ENCODE results near the gene PTER. TPM values are rescaled to one million over a fixed set of nuclear protein-coding genes. Genes with fewer than 3 reads are reported as not detected.

The PTER gene
- total RNA-seq, 3 donors from 2014 or later = 15.7 to 28.7 (median 19.6) TPM

DNA sequence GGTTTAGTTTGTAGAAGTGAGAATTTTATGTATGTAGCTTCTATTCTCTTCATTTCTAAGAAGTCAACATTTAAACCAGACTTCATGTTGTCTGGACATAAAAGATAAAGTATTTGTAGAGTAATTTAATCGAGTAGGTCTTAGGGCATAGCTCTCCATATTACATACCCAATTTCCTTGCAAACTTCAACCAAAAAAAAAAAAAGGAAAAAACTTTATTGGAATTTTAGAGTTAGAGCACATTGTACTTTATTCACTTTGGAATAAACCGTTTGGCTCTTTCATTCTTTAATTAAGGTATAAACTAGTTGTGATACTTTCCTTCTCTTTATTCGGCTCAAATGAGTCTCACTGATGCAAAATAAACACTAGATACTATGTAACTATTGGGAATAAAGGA, 36.0 kb downstream of the PTER start:
- DNase-seq (no peak), ATAC-seq (no peak)
- intact Hi-C loops (cut with DNase I, micrococcal nuclease) = no loop called here
- Histone ChIP-seq H3K4me3 (no peak overlapping the region), H3K36me3 (ENCODE audit: low read depth) (no peaks in the 10 kb centered on the region), H3K4me1 (ENCODE audit: low read depth) (no peaks in the 10 kb centered on the region), H3K9me3 (no peaks in the 10 kb centered on the region)
- TF ChIP-seq, protein P1, sequence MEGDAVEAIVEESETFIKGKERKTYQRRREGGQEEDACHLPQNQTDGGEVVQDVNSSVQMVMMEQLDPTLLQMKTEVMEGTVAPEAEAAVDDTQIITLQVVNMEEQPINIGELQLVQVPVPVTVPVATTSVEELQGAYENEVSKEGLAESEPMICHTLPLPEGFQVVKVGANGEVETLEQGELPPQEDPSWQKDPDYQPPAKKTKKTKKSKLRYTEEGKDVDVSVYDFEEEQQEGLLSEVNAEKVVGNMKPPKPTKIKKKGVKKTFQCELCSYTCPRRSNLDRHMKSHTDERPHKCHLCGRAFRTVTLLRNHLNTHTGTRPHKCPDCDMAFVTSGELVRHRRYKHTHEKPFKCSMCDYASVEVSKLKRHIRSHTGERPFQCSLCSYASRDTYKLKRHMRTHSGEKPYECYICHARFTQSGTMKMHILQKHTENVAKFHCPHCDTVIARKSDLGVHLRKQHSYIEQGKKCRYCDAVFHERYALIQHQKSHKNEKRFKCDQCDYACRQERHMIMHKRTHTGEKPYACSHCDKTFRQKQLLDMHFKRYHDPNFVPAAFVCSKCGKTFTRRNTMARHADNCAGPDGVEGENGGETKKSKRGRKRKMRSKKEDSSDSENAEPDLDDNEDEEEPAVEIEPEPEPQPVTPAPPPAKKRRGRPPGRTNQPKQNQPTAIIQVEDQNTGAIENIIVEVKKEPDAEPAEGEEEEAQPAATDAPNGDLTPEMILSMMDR (IDR thresholded peaks at IDR 0.05) = no peak

DNA sequence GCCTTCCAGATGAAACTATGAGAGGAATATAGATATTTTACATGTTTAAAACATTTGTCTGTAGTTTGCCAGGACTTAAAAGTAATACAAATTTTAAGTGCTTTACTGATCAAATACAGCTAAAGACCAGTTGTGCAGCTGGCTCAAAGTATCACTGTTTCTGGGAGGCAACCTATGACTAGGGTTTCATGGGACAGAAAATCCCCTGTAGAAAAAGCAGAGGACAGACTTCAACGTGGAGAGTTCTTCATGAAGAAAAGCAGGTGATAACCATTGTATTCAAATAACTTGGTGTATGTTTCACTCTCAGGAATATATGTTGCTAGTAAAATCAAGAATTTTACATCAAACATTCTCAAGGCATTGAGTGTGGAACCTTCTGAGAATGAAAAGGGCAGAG, 40.9 kb downstream of the PTER start:
- TF ChIP-seq, protein P1 (IDR thresholded peaks at IDR 0.05) = no peak
- Histone ChIP-seq H3K4me3 (no peak overlapping the region), H3K4me1 (ENCODE audit: low read depth) (no peaks in the 10 kb centered on the region), H3K9me3 (no peaks in the 10 kb centered on the region), H3K36me3 (ENCODE audit: low read depth) (no peaks in the 10 kb centered on the region)
- intact Hi-C loops (cut with DNase I, micrococcal nuclease) = no loop called here
- ATAC-seq = no peak
- no peak for DNase-seq

DNA sequence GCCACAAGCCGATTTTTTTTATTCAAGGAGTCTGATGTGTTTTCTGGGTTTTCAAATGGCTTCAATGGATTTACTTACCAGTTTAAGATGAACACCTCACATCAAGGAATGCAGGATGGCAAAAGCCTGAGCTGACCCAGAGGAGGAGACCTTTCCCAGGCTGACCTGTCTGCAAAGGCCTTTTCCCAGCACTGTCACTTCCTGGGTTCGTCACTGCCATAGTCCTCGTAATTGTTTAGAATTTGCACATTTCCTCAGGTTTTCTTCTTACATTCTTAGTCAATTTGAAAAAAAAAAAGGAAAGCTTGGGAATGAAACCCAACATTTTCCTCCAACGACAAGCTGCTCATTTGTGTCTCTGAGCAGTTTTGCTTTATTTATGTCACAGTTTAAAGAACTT, 42.0 kb downstream of the PTER start:
- no peak for ATAC-seq
- TF ChIP-seq, protein P1 (IDR thresholded peaks at IDR 0.05) = no peak
- intact Hi-C loops (cut with DNase I, micrococcal nuclease) = no loop called here

DNA sequence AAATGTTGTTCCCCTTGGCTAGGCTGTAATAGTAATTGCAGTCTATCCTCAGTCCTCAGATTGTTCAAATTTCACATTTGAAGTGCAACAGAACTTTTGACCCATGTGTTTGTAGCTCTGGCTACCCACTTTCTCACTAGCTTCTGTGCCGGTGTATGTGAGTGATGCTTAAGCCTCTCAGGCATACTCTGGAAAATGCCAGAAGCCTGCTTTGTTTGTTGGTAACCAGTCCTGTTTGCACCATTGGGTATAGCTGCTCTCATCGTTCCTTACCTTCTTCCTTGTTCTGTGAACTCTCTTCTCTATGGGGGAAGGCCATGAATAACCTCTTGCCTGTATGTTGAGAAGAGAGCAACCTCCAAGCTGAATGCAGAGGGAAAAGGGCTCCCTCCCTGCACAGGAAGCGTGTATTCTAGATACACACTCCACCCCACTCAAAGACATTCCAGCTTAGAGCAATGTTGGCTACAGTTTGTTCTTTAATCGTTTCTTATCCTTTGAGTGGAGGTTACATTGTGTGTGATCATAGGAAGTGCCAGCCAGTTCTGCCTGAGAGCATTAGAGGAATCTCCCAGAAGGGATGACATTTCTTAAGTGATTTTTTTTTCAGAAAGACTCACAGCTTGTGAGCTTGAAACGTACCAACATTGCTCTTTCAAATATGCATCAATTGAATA, 44.4 kb downstream of the PTER start:
- no peak for DNase-seq
- no peaks in the 10 kb centered on the region for H3K36me3 ChIP-seq (ENCODE audit: low read depth)
- intact Hi-C loops (cut with DNase I, micrococcal nuclease) = no loop called here
- TF ChIP-seq, protein P1 (IDR thresholded peaks at IDR 0.05) = no peak
- H3K4me1 ChIP-seq (ENCODE audit: low read depth) = no peaks in the 10 kb centered on the region
- no peak overlapping the region for H3K4me3 ChIP-seq
- no peaks in the 10 kb centered on the region for H3K9me3 ChIP-seq
- no peak for ATAC-seq

More for the DNA sequence above, 42.0 kb downstream of the PTER start:
- Histone ChIP-seq H3K4me3 (no peak overlapping the region), H3K36me3 (ENCODE audit: low read depth) (no peaks in the 10 kb centered on the region), H3K4me1 (ENCODE audit: low read depth) (no peaks in the 10 kb centered on the region), H3K9me3 (no peaks in the 10 kb centered on the region)
- DNase-seq = no peak

DNA sequence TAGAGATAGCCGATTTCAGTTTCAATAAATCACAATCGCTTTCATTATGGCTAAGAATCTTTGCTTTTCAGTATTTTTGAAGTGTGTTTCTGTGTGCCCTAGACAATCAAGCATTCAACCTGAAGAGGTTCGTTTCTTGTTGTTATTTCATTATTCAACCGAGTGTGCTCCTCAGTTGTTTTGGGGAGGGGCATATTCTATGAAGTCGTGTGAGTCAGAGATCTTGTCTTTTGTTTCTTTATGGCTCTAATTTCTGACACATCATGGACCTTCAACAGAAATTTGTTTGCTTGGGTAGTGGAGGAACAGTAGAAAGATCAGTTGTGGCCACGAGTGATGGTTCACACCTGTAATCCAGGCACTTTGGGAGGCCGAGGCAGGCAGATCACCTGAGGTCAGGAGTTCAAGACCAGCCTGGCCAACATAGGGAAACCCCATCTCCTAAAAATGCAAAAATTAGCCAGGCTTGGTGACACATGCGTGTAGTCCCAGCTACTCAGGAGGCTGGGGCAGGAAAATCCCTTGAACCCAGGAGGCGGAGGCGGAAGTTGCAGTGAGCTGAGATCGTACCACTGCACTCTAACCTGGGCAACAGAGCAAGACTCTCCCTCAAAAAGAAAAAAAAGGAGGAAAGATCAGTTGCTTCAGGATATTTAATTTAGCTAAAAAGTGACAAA, 46.6 kb downstream of the PTER start:
- DNase-seq = no peak
- no peaks in the 10 kb centered on the region for H3K36me3 ChIP-seq (ENCODE audit: low read depth)
- TF ChIP-seq, protein P1 (IDR thresholded peaks at IDR 0.05) = no peak
- no peaks in the 10 kb centered on the region for H3K9me3 ChIP-seq
- no peak for ATAC-seq
- H3K4me1 ChIP-seq (ENCODE audit: low read depth) = no peaks in the 10 kb centered on the region
- no peak overlapping the region for H3K4me3 ChIP-seq
- intact Hi-C loops (cut with DNase I, micrococcal nuclease) = no loop called here
